H1 (cell line): ENCODE measurements around the gene TBC1D17. TPM values are rescaled to one million over a fixed set of nuclear protein-coding genes. Genes with fewer than 3 reads are reported as not detected.
A peak's percentile ranks its signal among the peaks of the same experiment; 100 is the strongest.

Experiments used
- CTCF ChIA-PET: fragments of 300-600 bp; sonication (Branson Sonifier 250); formaldehyde crosslinking; loops from one replicate; lab custom pipeline; 2021; ENCODE audit not compliant: partially characterized antibody; lab: Charles Lee
- POLR2A ChIA-PET: fragments of 300-600 bp; sonication (Branson Sonifier 250); formaldehyde crosslinking; loops from one replicate; lab custom pipeline; 2021; ENCODE audit warnings: inconsistent platforms; ENCODE audit not compliant: partially characterized antibody; lab: Charles Lee
- DNase-seq, 2 experiments: peaks; one replicate each; pipeline versions ENCODE4 v3.0.0 to v3.0.0-alpha.2; 2010 to 2022; ENCODE audit warnings: low spot score in 2 of 2, low read depth in 1 of 2, mixed read lengths in 1 of 2
- FAIRE-seq: peaks from 2 replicates; lab custom pipeline; 2011; peaks lifted over from hg19 to GRCh38; lab: Jason Lieb, UNC
- H2AFZ ChIP-seq: 2 replicates; pipeline ENCODE4 v1.8.1; 2012; ENCODE audit warnings: low read length, inconsistent platforms
- H2AK5ac ChIP-seq: 2 replicates; pipeline ENCODE4 v1.6.1; 2013; ENCODE audit warnings: low read depth, low read length
- H2BK120ac ChIP-seq: replicated peaks from 2 replicates; pipeline ENCODE3; 2013; ENCODE audit warnings: low read depth, low read length, inconsistent platforms
- H2BK12ac ChIP-seq: 2 replicates; pipeline ENCODE4 v1.6.1; 2013; ENCODE audit warnings: low read depth, low read length
- H2BK15ac ChIP-seq: 2 replicates; pipeline ENCODE4 v1.6.1; 2013; ENCODE audit warnings: low read length
- H2BK20ac ChIP-seq: 2 replicates; pipeline ENCODE4 v1.6.1; 2013; ENCODE audit warnings: low read length
- H2BK5ac ChIP-seq: 2 replicates; pipeline ENCODE4 v1.6.1; 2013; ENCODE audit warnings: low read depth, low read length
- H3K14ac ChIP-seq: 2 replicates; pipeline ENCODE4 v1.6.1; 2013; ENCODE audit warnings: inconsistent platforms; ENCODE audit not compliant: insufficient read length
- H3K18ac ChIP-seq: 2 replicates; pipeline ENCODE4 v1.6.1; 2013; ENCODE audit warnings: low read length; ENCODE audit errors: extremely low read depth
- H3K23ac ChIP-seq: 2 replicates; pipeline ENCODE4 v1.6.1; 2013; ENCODE audit warnings: inconsistent platforms; ENCODE audit not compliant: insufficient read length
- H3K23me2 ChIP-seq: 2 replicates; pipeline ENCODE4 v1.6.1; 2013; ENCODE audit warnings: low read depth, low read length
- H3K27ac ChIP-seq: 2 replicates; pipeline ENCODE4 v1.6.1; 2011; ENCODE audit warnings: low read depth, low read length, inconsistent platforms
- H3K27me3 ChIP-seq, 4 experiments: replicated peaks in 1 of 4; 1 replicate in 1 of 4; 2 replicates in 3 of 4; pipeline versions ENCODE4 v1.6.1 to v1.8.1; 2011 to 2013; ENCODE audit warnings: low read length in 3 of 4, mild to moderate bottlenecking in 3 of 4, inconsistent platforms in 2 of 4, mixed read lengths in 2 of 4, moderate library complexity in 1 of 4; ENCODE audit not compliant: control insufficient read depth in 3 of 4, insufficient read depth in 3 of 4; ENCODE audit errors: extremely low read depth in 1 of 4
- H3K36me3 ChIP-seq, 4 experiments: 2 replicates each; pipeline versions ENCODE4 v1.6.1 to v1.8.1; 2011 to 2013; ENCODE audit warnings: mild to moderate bottlenecking in 4 of 4, low read length in 3 of 4, moderate library complexity in 2 of 4, control low read depth in 1 of 4, inconsistent platforms in 1 of 4; ENCODE audit not compliant: insufficient read depth in 4 of 4, control insufficient read depth in 2 of 4
- H3K4ac ChIP-seq: replicated peaks from 2 replicates; pipeline ENCODE3; 2013; ENCODE audit warnings: low read length, low read depth, mixed read lengths, inconsistent platforms; ENCODE audit not compliant: insufficient read length
- H3K4me1 ChIP-seq, 4 experiments: replicated peaks in 1 of 4; 1 replicate in 1 of 4; 2 replicates in 3 of 4; pipeline versions ENCODE4 v1.6.1 to v1.8.1; 2011 to 2013; ENCODE audit warnings: low read length in 3 of 4, inconsistent platforms in 2 of 4, mixed read lengths in 1 of 4; ENCODE audit not compliant: insufficient read depth in 4 of 4, control insufficient read depth in 3 of 4
- H3K4me2 ChIP-seq, 2 experiments: 2 replicates each; pipeline versions ENCODE4 v1.6.1 to v1.8.1; 2011 to 2013; ENCODE audit warnings: low read depth in 2 of 2, low read length in 2 of 2, control low read depth in 1 of 2, inconsistent platforms in 1 of 2, mild to moderate bottlenecking in 1 of 2; ENCODE audit not compliant: insufficient read depth in 1 of 2
- H3K4me3 ChIP-seq, 4 experiments: fragments of 200-600, 300-600 bp in 1 of 4; sonication (generic), shearing (Covaris generic), sonication (Bioruptor Twin) in 1 of 4; 2 replicates each; pipeline versions ENCODE4 v1.5.1 to v1.8.1; 2011 to 2016; ENCODE audit warnings: low read length in 4 of 4, low read depth in 3 of 4, control low read depth in 2 of 4, inconsistent platforms in 2 of 4, mild to moderate bottlenecking in 2 of 4, mixed read lengths in 1 of 4, moderate library complexity in 1 of 4; ENCODE audit not compliant: insufficient read depth in 2 of 4; ENCODE audit errors: extremely low read depth in 1 of 4
- H3K56ac ChIP-seq: replicated peaks from 2 replicates; pipeline ENCODE3; 2013; ENCODE audit warnings: low read depth, mild to moderate bottlenecking, mixed read lengths, low read length, inconsistent platforms; ENCODE audit not compliant: insufficient read length
- H3K79me1 ChIP-seq: 2 replicates; pipeline ENCODE4 v1.6.1; 2013; ENCODE audit warnings: low read depth, low read length, control low read depth
- H3K79me2 ChIP-seq, 2 experiments: 2 replicates each; pipeline versions ENCODE4 v1.6.1 to v1.8.1; 2012 to 2013; ENCODE audit warnings: low read length in 2 of 2, mild to moderate bottlenecking in 2 of 2, inconsistent platforms in 1 of 2; ENCODE audit not compliant: insufficient read depth in 2 of 2, control insufficient read depth in 1 of 2
- H3K9ac ChIP-seq, 4 experiments: replicated peaks in 1 of 4; 1 replicate in 1 of 4; 2 replicates in 3 of 4; pipeline versions ENCODE4 v1.6.1 to v1.8.1; 2011 to 2013; ENCODE audit warnings: low read depth in 3 of 4, low read length in 3 of 4, control low read depth in 2 of 4, mild to moderate bottlenecking in 2 of 4, moderate library complexity in 2 of 4, inconsistent platforms in 1 of 4; ENCODE audit errors: extremely low read depth in 1 of 4
- H3K9me3 ChIP-seq, 2 experiments: 2 replicates each; pipeline versions ENCODE4 v1.6.1 to v1.8.1; 2012 to 2013; ENCODE audit warnings: mild to moderate bottlenecking in 2 of 2, moderate library complexity in 2 of 2, control low read depth in 1 of 2, inconsistent platforms in 1 of 2, low read depth in 1 of 2, low read length in 1 of 2, mixed read lengths in 1 of 2; ENCODE audit not compliant: insufficient read depth in 2 of 2
- H4K20me1 ChIP-seq, 2 experiments: replicated peaks in 1 of 2; 2 replicates each; pipeline versions ENCODE3 to v1.8.1; 2011 to 2013; ENCODE audit warnings: inconsistent platforms in 2 of 2, low read length in 2 of 2, mild to moderate bottlenecking in 1 of 2; ENCODE audit not compliant: insufficient read depth in 2 of 2, control insufficient read depth in 1 of 2
- H4K5ac ChIP-seq: 2 replicates; pipeline ENCODE4 v1.6.1; 2013; ENCODE audit warnings: low read length, low read depth, mixed read lengths, inconsistent platforms; ENCODE audit not compliant: insufficient read length
- H4K8ac ChIP-seq: 2 replicates; pipeline ENCODE4 v1.8.0; 2013; ENCODE audit warnings: mild to moderate bottlenecking, moderate library complexity, low read length, inconsistent platforms; ENCODE audit not compliant: insufficient read depth; ENCODE audit errors: extremely low read depth
- H4K91ac ChIP-seq: replicated peaks from 2 replicates; pipeline ENCODE3; 2013; ENCODE audit warnings: low read length, mixed read lengths, inconsistent platforms; ENCODE audit not compliant: insufficient read length
- CBX5 ChIP-seq: fragments of 300-800, 300-1000 bp; sonication (generic); IDR thresholded peaks from 2 replicates; pipeline ENCODE4 v1.7.1; 2016; ENCODE audit warnings: antibody characterized with exemption, low read length, low read depth
- JUN ChIP-seq: IDR thresholded peaks from 2 replicates; pipeline ENCODE4 v1.6.1; 2011; ENCODE audit warnings: low read depth, mild to moderate bottlenecking, improper control_type of control experiment, low read length
- POLR2A ChIP-seq, 2 experiments: IDR thresholded peaks; 1 replicate in 1 of 2; 2 replicates in 1 of 2; pipeline ENCODE4 v1.6.1; 2011; ENCODE audit warnings: low read depth in 2 of 2, low read length in 2 of 2, mild to moderate bottlenecking in 2 of 2; ENCODE audit errors: control extremely low read depth in 1 of 2
- POLR2AphosphoS5 ChIP-seq: IDR thresholded peaks from 2 replicates; pipeline ENCODE4 v1.6.1; 2011; ENCODE audit warnings: low read depth, low read length
- TAF1 ChIP-seq: IDR thresholded peaks from 2 replicates; pipeline ENCODE4 v1.6.1; 2011; ENCODE audit warnings: mild to moderate bottlenecking, low read depth, low read length
- WGBS, 2 experiments: shearing (Covaris generic) in 1 of 2; methylation state at CpG; one replicate each; pipeline versions ENCODE4 v1.1.6 to v1.1.7; 2013 to 2015; ENCODE audit warnings: low lambda C conversion rate in 2 of 2, mixed read lengths in 2 of 2, inconsistent platforms in 1 of 2, low coverage in 1 of 2, missing lambda C conversion rate in 1 of 2; ENCODE audit not compliant: insufficient replicate concordance in 2 of 2, insufficient coverage in 1 of 2, insufficient read length in 1 of 2; ENCODE audit errors: extremely low coverage in 1 of 2, missing lambda C conversion rate in 1 of 2; 5-methylcytosine and 5-hydroxymethylcytosine counted together
- polyA plus RNA-seq, 7 experiments: library from polyadenylated mRNA; depleted of rRNA in 3 of 7; stranded (reverse) in 5 of 7; unstranded in 2 of 7; fragments of >200 nt in 5 of 7; fragments of 200-250 nt in 2 of 7; gene quantifications; 1 replicate in 5 of 7; 2 replicates in 1 of 7; 4 replicates in 1 of 7; pipeline versions ENCODE4 v1.2.1 to v1.2.3, GENCODE V29; 2011 to 2013; ENCODE audit warnings: missing spikeins in 2 of 7, mixed read lengths in 2 of 7
- total RNA-seq: library from RNA; stranded (reverse); fragmentation: NEBNext Ultra II Directional; extraction: Animal tissue kit (Norgen Biotek cat#: 25700); gene quantifications from 2 replicates; pipeline ENCODE4 v1.2.1, GENCODE V29; 2021

Gene TBC1D17
- total and polyA plus RNA-seq, 2 of the 8 experiments (the other 6 are each of a cell fraction or from before 2014, with no cell fraction given) = 30.3 to 44.9 TPM

- POLR2A ChIA-PET = interaction anchor here (0.7 to 12.4 kb wide), 8 partner anchors 10 to 213 kb away, joined by 3 to 247 read pairs (median 4); partner anchors contain the start of genes AKT1S1, PNKP and TBC1D17
- CTCF ChIA-PET = interaction anchor here (3.0 kb wide), 1 partner anchor 8 kb away, joined by 13 read pairs; no protein-coding TSS in a partner anchor
Measured at GRCh38 chr19:49855676-49856573, 21.6 kb upstream of the TBC1D17 start.

More at GRCh38 chr19:49855676-49856573, 21.6 kb upstream of the TBC1D17 start:
- no peak overlapping the region for H2AK5ac ChIP-seq
- no peak overlapping the region for H2BK20ac ChIP-seq
- TF ChIP-seq POLR2AphosphoS5 = peak; percentile 81; the same call in 1 of the 2 replicates
- no peak for TF ChIP-seq JUN
- no peak for TF ChIP-seq CBX5
- no peak for TF ChIP-seq TAF1
- TF ChIP-seq POLR2A (IDR thresholded peaks at IDR 0.05; ENCODE audit: control extremely low read depth in 1 of 2, low read depth in 2 of 2, low read length in 2 of 2) = peak; percentile 70 to 73
- no peak overlapping the region for H2AFZ ChIP-seq
- H3K36me3 ChIP-seq = peaks cover 21 to 67% (median 41%) of the 10 kb centered on the region in 4 experiments
- no peak overlapping the region for H3K14ac ChIP-seq
- H3K23me2 ChIP-seq = peaks cover 6% of the 10 kb centered on the region; the same call in 1 of the 2 replicates
- H4K5ac ChIP-seq = no peak overlapping the region
- H3K4me3 ChIP-seq = no peak overlapping the region
- no peak overlapping the region for H3K18ac ChIP-seq
- H3K9me3 ChIP-seq = no peaks in the 10 kb centered on the region
- H3K79me2 ChIP-seq = peaks cover 15 to 28% of the 10 kb centered on the region in 2 experiments
- peaks cover 20% of the 10 kb centered on the region for H3K79me1 ChIP-seq
- no peak for FAIRE-seq
- H4K91ac ChIP-seq = no peak overlapping the region
- WGBS, 2 experiments = 85% methylated on average over 19 of the region's 21 CpGs; no CpG with 5 or more reads in 1 of the 2 experiments
- no peaks in the 10 kb centered on the region; a peak in 1 of 7 replicates for H3K27me3 ChIP-seq
- no peak overlapping the region for H2BK12ac ChIP-seq
- peaks cover 0 to 9% (median 8%) of the 10 kb centered on the region in 4 experiments; a peak in 6 of 7 replicates for H3K4me1 ChIP-seq
- no peak overlapping the region for H2BK5ac ChIP-seq
- H3K4me2 ChIP-seq = no peak overlapping the region
- no peak overlapping the region for H2BK15ac ChIP-seq
- H4K20me1 ChIP-seq = peaks cover 48 to 62% of the 10 kb centered on the region in 2 experiments
- H4K8ac ChIP-seq = no peak overlapping the region; the same call in 1 of the 2 replicates
- H3K23ac ChIP-seq = no peak overlapping the region
- no peak overlapping the region for H3K56ac ChIP-seq
- H3K27ac ChIP-seq = no peak overlapping the region
- no peak for DNase-seq
- H2BK120ac ChIP-seq = no peak overlapping the region
- H3K4ac ChIP-seq = no peak overlapping the region
- H3K9ac ChIP-seq = no peak overlapping the region
